SJSA1 (cell line): ENCODE measurements around the gene SLC29A4. TPM values are rescaled to one million over a fixed set of nuclear protein-coding genes. Genes with fewer than 3 reads are reported as not detected.
A peak's percentile ranks its signal among the peaks of the same experiment; 100 is the strongest.
"Not testable (repeated sequence)": the region's sequence is repeated elsewhere in the genome, so short reads cannot be mapped to it uniquely, and the experiment has no call there.

Experiments used
- DNase-seq, 2 experiments: peaks; one replicate each; pipeline ENCODE4 v3.0.0-alpha.2; 2015 to 2020; ENCODE audit warnings: low spot score in 2 of 2, low read depth in 1 of 2
- H3K27ac ChIP-seq: fragments of 250-450 bp; sonication (Bioruptor Pico); 2 replicates; pipeline ENCODE4 v1.5.1; 2020; ENCODE audit warnings: mild to moderate bottlenecking, moderate library complexity
- H3K27me3 ChIP-seq: fragments of 250-450 bp; sonication (Bioruptor Pico); replicated peaks from 2 replicates; pipeline ENCODE4 v1.5.1; 2020; ENCODE audit warnings: mild to moderate bottlenecking, moderate library complexity
- H3K36me3 ChIP-seq: fragments of 250-450 bp; sonication (Bioruptor Pico); 2 replicates; pipeline ENCODE4 v1.5.1; 2020; ENCODE audit warnings: mild to moderate bottlenecking
- H3K4me1 ChIP-seq: fragments of 250-450 bp; sonication (Bioruptor Pico); replicated peaks from 2 replicates; pipeline ENCODE4 v1.6.1; 2021; ENCODE audit warnings: mild to moderate bottlenecking
- H3K4me3 ChIP-seq: fragments of 250-450 bp; sonication (Bioruptor Pico); 2 replicates; pipeline ENCODE4 v1.5.1; 2020; ENCODE audit warnings: mild to moderate bottlenecking
- H3K9me3 ChIP-seq: fragments of 250-450 bp; sonication (Bioruptor Pico); replicated peaks from 2 replicates; pipeline ENCODE4 v1.5.1; 2020; ENCODE audit warnings: mild to moderate bottlenecking
- total RNA-seq: library from RNA; depleted of rRNA; stranded (reverse); fragments of >200 nt; shearing (Covaris generic); gene quantifications from 2 replicates; pipeline ENCODE4 v1.2.3, GENCODE V29; 2014

Gene SLC29A4
- total RNA-seq, 1 experiment from 2014 or later, result 8.1 TPM

DNA sequence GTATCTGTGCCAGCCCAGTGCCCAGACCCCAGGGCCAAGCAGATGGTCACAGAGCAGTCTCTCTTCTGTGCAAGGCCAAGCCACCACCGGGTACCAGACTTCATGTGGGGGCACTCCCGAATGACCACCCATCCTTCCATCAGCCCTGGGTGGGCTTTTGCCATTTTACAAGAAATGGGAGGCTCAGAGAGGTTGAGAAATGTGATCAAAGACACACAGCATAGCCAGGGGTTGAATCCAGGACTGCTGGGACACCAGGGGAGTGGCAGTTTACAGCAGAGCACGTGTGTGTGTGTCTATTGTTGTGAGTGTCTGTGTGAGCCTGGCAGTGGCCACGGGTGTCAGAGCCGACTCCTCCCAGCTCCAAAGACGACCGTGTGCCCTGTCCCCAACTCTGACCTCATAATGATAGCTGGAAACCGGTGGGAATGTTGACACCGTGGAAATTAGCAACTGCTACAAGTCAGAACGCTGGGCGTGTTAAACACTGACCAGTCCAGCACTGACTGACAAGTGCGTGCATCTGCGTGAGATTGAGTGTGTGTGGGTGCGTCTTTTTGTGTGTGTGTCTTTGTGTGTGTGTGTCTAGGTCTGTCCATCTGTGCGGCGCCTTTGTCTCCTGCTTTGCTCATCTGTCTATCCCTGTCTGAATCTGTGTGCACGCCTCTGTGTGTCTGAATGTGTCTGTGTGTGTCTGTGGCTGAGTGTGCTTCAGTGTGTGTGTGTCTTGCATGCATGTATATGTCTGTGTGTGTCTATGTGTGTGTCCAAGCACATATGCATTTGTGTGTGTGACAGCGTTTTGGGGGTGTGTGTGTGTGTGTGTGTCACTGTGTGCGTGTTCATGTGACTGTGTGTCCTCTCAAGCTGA lies 17.2 kb upstream of the SLC29A4 start:
- Histone ChIP-seq H3K9me3 (no peaks in the 10 kb centered on the region), H3K36me3 (no peaks in the 10 kb centered on the region), H3K4me1 (no peaks in the 10 kb centered on the region), H3K27me3 (no peaks in the 10 kb centered on the region), H3K27ac (no peak overlapping the region), H3K4me3 (no peak overlapping the region)
- DNase-seq, result no peak

DNA sequence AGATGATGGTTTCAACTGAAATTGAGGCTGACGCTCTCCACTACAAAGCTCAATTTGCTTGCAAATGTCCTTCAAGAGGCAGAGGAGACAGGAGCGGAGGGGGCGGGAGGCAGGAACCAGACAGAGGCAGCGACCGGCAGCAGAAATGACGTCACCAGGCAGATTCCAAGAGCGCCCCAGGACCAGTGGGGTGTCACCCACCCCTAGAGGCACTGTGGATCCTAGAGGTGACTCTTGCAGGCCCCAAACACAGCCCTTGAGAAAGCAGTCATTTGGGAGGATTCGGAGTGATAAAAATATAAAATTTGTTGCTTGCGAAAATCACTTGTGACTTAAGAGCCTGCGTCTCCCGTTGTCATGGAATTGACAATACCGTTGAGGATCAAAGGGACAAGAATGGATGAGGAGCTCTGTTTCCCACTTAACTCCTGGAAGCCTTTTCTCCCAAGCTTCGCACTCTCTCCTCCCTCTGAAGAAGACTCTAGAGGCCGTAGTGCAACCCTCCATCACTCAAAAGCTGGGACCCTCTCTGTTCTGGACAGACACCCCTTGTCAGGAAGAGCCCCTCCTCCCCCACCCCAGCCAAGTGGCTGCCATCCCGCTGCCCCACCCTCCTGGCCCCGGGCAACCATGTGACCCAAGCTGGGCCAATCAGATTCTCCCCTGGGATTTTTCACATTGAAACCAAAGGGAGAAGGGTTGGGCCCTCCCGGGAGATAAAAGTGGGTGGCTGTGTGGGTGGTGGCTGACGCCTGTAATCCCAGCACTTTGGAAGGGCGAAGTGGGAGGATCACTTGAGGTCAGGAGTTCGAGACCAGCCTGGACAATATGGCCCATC lies 16.3 kb upstream of the SLC29A4 start:
- Histone ChIP-seq H3K9me3 (no peaks in the 10 kb centered on the region), H3K27ac (no peak overlapping the region), H3K4me3 (no peak overlapping the region), H3K27me3 (no peaks in the 10 kb centered on the region), H3K36me3 (no peaks in the 10 kb centered on the region), H3K4me1 (no peaks in the 10 kb centered on the region)
- DNase-seq, result no peak

GRCh38 chr7:5267829-5268228 lies 14.9 kb upstream of the SLC29A4 start:
- not testable (repeated sequence) for H3K9me3 ChIP-seq, H3K27ac ChIP-seq

DNA sequence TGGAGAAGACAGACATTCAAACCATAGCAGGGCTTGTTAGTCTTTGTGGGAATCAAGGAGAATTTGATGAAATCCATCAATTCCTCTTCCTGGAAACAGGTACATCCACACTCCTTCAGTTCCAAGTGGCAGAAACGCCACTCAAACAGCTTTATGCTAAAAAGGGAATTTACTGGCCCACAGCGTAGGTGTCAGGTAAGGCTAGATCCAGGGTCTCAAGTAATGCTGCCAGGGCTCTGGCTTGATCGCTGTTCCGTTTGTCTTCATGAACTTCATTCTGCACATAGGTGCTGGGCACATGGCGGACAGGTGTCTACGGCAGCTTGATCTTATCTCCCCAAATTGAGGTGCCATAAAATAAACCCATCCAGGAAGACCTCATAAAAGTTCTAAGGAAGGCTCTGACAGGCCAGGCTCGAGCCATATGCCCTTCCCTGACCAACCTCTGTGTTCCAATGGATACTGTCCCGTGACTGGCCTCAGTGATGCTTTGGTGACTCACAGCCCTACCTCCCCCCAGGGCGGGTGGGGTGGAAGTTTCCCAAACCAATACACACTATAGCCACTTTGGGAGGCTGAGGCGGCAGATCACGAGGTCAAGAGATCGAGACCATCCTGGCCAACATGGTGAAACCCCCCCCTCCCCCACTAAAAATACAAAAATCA lies 12.6 kb upstream of the SLC29A4 start:
- DNase-seq, H3K27me3 ChIP-seq, H3K4me1 ChIP-seq, H3K9me3 ChIP-seq, H3K4me3 ChIP-seq, H3K27ac ChIP-seq, H3K36me3 ChIP-seq: not testable (repeated sequence)

More at GRCh38 chr7:5267829-5268228, 14.9 kb upstream of the SLC29A4 start:
- not testable (repeated sequence) for H3K4me3 ChIP-seq, DNase-seq, H3K36me3 ChIP-seq, H3K4me1 ChIP-seq, H3K27me3 ChIP-seq

DNA sequence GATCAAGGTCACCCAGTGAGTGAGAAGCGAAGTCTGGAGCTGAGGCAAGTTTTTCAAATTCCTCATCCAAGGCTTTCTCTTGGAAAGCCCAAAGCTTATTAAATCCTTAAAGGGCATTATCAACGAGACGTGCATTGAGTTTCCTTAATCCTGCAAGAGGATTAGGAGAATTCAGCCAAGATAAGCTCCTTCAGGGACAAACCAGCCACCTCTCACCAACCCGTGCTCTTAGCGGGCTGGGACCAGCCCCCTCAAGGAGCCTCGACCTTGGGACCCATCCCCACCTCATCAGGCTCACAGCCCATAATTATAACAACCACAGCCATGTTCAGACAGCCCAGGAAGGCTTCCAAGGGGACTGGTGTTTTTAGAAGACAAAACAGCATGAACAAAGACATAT lies 12.0 kb upstream of the SLC29A4 start:
- Histone ChIP-seq H3K9me3 (no peaks in the 10 kb centered on the region), H3K4me1 (no peaks in the 10 kb centered on the region), H3K27ac (no peak overlapping the region), H3K27me3 (no peaks in the 10 kb centered on the region), H3K36me3 (no peaks in the 10 kb centered on the region), H3K4me3 (no peak overlapping the region)
- no peak for DNase-seq

- not testable (repeated sequence) for H3K4me3 ChIP-seq, H3K9me3 ChIP-seq, H3K36me3 ChIP-seq, H3K4me1 ChIP-seq, H3K27ac ChIP-seq, H3K27me3 ChIP-seq, DNase-seq
Observed at GRCh38 chr7:5273831-5274405, 8.8 kb upstream of the SLC29A4 start.

- Histone ChIP-seq H3K27ac (no peak overlapping the region), H3K4me1 (no peaks in the 10 kb centered on the region), H3K4me3 (no peak overlapping the region), H3K9me3 (no peaks in the 10 kb centered on the region), H3K36me3 (no peaks in the 10 kb centered on the region), H3K27me3 (no peaks in the 10 kb centered on the region)
- no peak for DNase-seq
Observed at GRCh38 chr7:5274441-5274840, 8.3 kb upstream of the SLC29A4 start.

GRCh38 chr7:5274985-5275431 lies 7.7 kb upstream of the SLC29A4 start:
- H3K9me3 ChIP-seq, H3K4me3 ChIP-seq, H3K27ac ChIP-seq, H3K27me3 ChIP-seq, H3K36me3 ChIP-seq, DNase-seq, H3K4me1 ChIP-seq: not testable (repeated sequence)

GRCh38 chr7:5275510-5275909 lies 7.2 kb upstream of the SLC29A4 start:
- H3K36me3 ChIP-seq, H3K27me3 ChIP-seq, H3K4me3 ChIP-seq, H3K4me1 ChIP-seq, H3K27ac ChIP-seq, H3K9me3 ChIP-seq, DNase-seq: not testable (repeated sequence)

DNA sequence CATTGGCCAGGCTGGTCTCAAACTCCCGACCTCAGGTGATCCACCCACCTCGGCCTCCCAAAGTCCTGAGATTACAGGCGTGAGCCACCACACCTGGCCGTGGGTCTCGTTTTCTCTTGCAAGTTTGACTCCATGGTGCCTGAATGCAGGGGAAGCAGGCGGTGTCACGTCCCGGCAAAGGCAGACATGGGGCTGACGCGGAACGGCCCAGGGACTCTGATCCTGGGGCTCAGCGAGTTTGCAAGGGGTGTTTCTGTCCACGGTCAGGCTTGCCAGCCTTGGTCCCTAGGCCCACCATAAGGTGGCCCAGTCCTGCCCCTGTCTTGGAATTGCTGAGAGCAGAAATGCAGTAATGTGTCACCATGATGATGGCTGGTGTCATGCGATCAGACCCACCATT lies 6.6 kb upstream of the SLC29A4 start:
- not testable (repeated sequence) for H3K36me3 ChIP-seq, H3K4me3 ChIP-seq, DNase-seq, H3K27me3 ChIP-seq, H3K27ac ChIP-seq, H3K9me3 ChIP-seq, H3K4me1 ChIP-seq

- Histone ChIP-seq H3K4me1 (no peaks in the 10 kb centered on the region), H3K27me3 (no peaks in the 10 kb centered on the region), H3K4me3 (no peak overlapping the region), H3K36me3 (no peaks in the 10 kb centered on the region), H3K27ac (no peak overlapping the region), H3K9me3 (no peaks in the 10 kb centered on the region)
- DNase-seq, result no peak
Observed at GRCh38 chr7:5276611-5277010, 6.1 kb upstream of the SLC29A4 start.

- H3K9me3 ChIP-seq, result no peaks in the 10 kb centered on the region
- H3K4me3 ChIP-seq, result no peak overlapping the region
- H3K4me1 ChIP-seq, result no peaks in the 10 kb centered on the region
- no peaks in the 10 kb centered on the region for H3K27me3 ChIP-seq
- DNase-seq, result peak in 1 of 2 experiments; percentile 10
- H3K27ac ChIP-seq, result no peak overlapping the region
- H3K36me3 ChIP-seq, result no peaks in the 10 kb centered on the region
Observed at GRCh38 chr7:5278766-5279165, 4.0 kb upstream of the SLC29A4 start.

DNA sequence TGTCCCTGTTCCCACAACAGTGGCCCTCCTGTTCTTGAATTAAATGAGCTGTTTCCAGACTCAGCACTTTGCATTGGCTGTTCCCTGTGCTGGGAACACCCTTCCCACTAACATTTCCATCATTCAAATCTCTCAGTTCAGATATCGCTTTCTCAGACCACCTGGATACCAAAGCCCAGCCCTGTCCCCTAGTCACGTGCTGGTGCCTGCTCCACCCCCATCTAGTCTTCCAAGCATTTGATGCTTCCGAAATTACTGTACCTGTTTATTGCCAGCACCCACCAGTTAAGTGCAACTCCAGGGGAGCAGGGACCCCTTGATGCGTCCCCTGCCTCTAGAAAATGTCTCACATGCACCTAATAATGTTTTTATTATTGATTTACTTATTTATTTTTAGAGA lies 3.0 kb upstream of the SLC29A4 start:
- Histone ChIP-seq H3K36me3 (no peaks in the 10 kb centered on the region), H3K27ac (no peak overlapping the region), H3K4me1 (peaks cover 6% of the 10 kb centered on the region), H3K4me3 (no peak overlapping the region), H3K27me3 (no peaks in the 10 kb centered on the region), H3K9me3 (no peaks in the 10 kb centered on the region)
- DNase-seq, result no peak
